Memory B cell (primary cell): ENCODE data around the gene HIVEP3.

ENCODE experiments used
- ATAC-seq: fragments of 150-1000 bp; cut with Tn5 transposase; 2 replicates; pipeline ENCODE4 v1.10.0; 2021; ENCODE audit warnings: low read depth, mild to moderate bottlenecking, moderate library complexity
- DNase-seq, 2 donors: peaks; one replicate each; pipeline ENCODE4 v3.0.0; 2022; ENCODE audit warnings: low spot score in 2 of 2
- H3K27ac Mint-ChIP-seq: one replicate; pipeline ENCODE4 v1.8.0; 2022; ENCODE audit warnings: mild to moderate bottlenecking, moderate library complexity, mixed read lengths
- H3K27me3 Mint-ChIP-seq: one replicate; pipeline ENCODE4 v1.8.0; 2022; ENCODE audit warnings: mixed read lengths
- H3K36me3 Mint-ChIP-seq: one replicate; pipeline ENCODE4 v1.8.0; 2022; ENCODE audit warnings: mild to moderate bottlenecking, mixed read lengths
- H3K4me1 Mint-ChIP-seq: one replicate; pipeline ENCODE4 v1.8.0; 2022; ENCODE audit warnings: mixed read lengths
- H3K4me3 Mint-ChIP-seq: one replicate; pipeline ENCODE4 v1.8.0; 2022; ENCODE audit warnings: mild to moderate bottlenecking, moderate library complexity, mixed read lengths
- H3K9me3 Mint-ChIP-seq: one replicate; pipeline ENCODE4 v1.8.0; 2022; ENCODE audit warnings: mixed read lengths

HIVEP3 gene

GRCh38 chr1:41641941-41642527, 276.7 kb downstream of the HIVEP3 start:
- H3K4me1 Mint-ChIP-seq, result peaks cover 42% of the 10 kb centered on the region
- no peak for DNase-seq
- H3K36me3 Mint-ChIP-seq, result peaks cover 3% of the 10 kb centered on the region
- H3K27me3 Mint-ChIP-seq, result no peaks in the 10 kb centered on the region
- no peak overlapping the region for H3K4me3 Mint-ChIP-seq
- ATAC-seq, result no peak
- no peaks in the 10 kb centered on the region for H3K9me3 Mint-ChIP-seq
- no peak overlapping the region for H3K27ac Mint-ChIP-seq

DNA sequence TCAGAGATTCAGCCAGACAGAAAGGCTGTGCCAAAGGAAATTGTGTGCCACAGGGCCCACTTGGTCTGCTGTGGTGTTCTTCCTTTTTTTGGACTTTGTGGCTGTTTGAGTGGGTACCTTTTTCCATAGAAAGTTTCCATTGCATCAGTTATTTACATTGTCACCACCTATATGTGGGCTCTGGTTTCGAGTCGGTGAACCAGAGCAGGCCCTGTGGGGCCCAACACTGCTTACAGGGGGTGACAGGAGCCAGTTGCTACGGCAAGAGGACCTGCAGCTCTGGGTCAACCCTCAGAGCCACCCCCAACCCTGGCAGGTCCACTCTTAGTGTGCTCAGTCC, 277.3 kb downstream of the HIVEP3 start:
- H3K4me1 Mint-ChIP-seq, result peaks cover 42% of the 10 kb centered on the region
- peaks cover 3% of the 10 kb centered on the region for H3K36me3 Mint-ChIP-seq
- H3K9me3 Mint-ChIP-seq, result no peaks in the 10 kb centered on the region
- no peak overlapping the region for H3K27ac Mint-ChIP-seq
- no peak overlapping the region for H3K4me3 Mint-ChIP-seq
- no peaks in the 10 kb centered on the region for H3K27me3 Mint-ChIP-seq
- ATAC-seq (no peak), DNase-seq (no peak)

- Mint-ChIP-seq H3K27ac (no peak overlapping the region), H3K27me3 (no peaks in the 10 kb centered on the region), H3K4me3 (no peak overlapping the region), H3K9me3 (no peaks in the 10 kb centered on the region), H3K36me3 (no peaks in the 10 kb centered on the region), H3K4me1 (peaks cover 40% of the 10 kb centered on the region)
- ATAC-seq, result no peak
- DNase-seq, result no peak
Measured at GRCh38 chr1:41640756-41641474, 277.8 kb downstream of the HIVEP3 start.

DNA sequence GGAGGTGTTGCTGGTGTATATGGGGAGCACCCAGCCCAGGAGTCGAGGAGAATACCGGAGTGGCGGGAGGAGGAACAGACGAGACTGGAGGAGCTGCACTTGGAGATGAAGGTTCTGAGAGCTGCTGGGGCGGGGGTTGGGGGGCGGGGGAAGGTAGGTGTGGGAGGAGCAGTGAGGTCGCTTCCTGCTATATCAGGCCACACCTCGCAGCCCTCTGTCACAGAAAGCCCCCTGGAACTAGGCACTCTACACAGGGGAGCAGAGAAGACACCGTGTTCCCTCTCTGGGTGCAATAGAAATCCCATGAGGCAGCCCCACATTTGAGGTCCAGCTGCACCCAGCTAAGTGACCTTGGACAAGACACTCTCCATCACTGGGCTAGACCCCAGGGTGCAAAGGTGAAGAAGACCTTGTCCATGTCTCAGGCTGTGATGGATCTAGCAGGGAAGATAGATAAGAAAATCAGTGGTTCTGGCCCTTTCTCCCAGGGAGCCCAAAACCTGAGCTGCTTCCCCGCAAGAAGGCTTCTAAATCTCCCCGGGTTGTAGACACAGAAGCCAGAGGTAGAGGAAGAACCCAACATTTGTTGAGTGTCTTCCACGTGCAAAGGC, 278.5 kb downstream of the HIVEP3 start:
- DNase-seq, result no peak
- peak; percentile 75 for ATAC-seq
- no peaks in the 10 kb centered on the region for H3K9me3 Mint-ChIP-seq
- peaks cover 36% of the 10 kb centered on the region for H3K4me1 Mint-ChIP-seq
- no peak overlapping the region for H3K27ac Mint-ChIP-seq
- H3K36me3 Mint-ChIP-seq, result no peaks in the 10 kb centered on the region
- peak overlapping the region; percentile 52 for H3K4me3 Mint-ChIP-seq
- H3K27me3 Mint-ChIP-seq, result no peaks in the 10 kb centered on the region

GRCh38 chr1:41639332-41639936, 279.3 kb downstream of the HIVEP3 start:
- H3K4me1 Mint-ChIP-seq, result peaks cover 33% of the 10 kb centered on the region
- H3K27me3 Mint-ChIP-seq, result no peaks in the 10 kb centered on the region
- H3K36me3 Mint-ChIP-seq, result no peaks in the 10 kb centered on the region
- H3K9me3 Mint-ChIP-seq, result no peaks in the 10 kb centered on the region
- H3K27ac Mint-ChIP-seq, result no peak overlapping the region
- H3K4me3 Mint-ChIP-seq, result no peak overlapping the region
- DNase-seq, result no peak
- ATAC-seq, result no peak

DNA sequence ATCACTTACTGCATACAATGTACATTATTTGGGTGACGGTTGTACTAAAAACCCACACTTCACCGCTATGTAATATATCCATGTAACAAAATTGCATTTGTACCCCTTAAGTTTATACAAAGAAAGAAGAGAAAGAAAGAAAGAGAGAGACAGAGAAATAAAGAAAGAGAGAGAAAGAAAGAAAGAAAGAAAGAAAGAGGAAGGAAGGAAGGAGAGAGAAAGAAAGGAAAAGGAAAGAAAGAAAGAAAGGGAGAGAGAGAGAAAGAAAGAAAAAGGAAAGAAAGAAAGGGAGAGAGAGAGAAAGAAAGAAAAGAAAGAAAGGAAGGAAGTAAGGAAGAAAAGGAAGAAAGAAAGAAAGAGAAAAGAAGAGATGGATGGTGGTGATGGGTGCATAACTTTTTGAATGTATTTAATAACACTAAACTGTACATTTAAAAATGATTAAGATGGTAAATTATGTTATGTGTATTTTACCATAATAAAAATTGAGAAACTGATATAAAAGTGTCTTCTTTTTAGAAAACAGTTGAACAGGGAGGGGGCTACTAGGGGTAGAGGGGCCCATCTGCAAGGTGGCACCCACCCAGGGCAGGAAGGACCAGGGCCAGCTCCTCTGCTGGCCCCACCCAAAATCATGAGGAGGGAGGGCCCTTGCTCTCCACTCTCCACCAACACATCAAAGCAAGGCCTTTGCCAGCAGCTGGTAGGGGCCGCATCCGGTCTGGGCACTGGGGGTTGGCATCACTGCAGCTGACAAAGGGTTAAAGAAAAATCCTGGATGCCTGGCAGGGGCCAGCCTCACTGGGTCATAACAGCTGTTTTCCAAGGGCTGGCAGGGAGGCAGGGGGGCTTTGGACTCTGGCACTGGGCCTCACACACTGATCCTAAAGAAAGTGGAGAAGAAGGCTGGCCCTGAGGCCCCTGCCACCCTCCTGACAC, 280.4 kb downstream of the HIVEP3 start:
- ATAC-seq (no peak), DNase-seq (no peak)
- H3K27ac Mint-ChIP-seq, result peak overlapping the region; percentile 77

GRCh38 chr1:41637367-41637766, 281.4 kb downstream of the HIVEP3 start:
- H3K36me3 Mint-ChIP-seq, result no peaks in the 10 kb centered on the region
- no peaks in the 10 kb centered on the region for H3K9me3 Mint-ChIP-seq
- peak overlapping the region; percentile 77 for H3K27ac Mint-ChIP-seq
- DNase-seq, result no peak
- no peaks in the 10 kb centered on the region for H3K27me3 Mint-ChIP-seq
- peak; percentile 60 for ATAC-seq
- no peak overlapping the region for H3K4me3 Mint-ChIP-seq
- peaks cover 36% of the 10 kb centered on the region for H3K4me1 Mint-ChIP-seq

More for the DNA sequence above, 280.4 kb downstream of the HIVEP3 start:
- Mint-ChIP-seq H3K36me3 (no peaks in the 10 kb centered on the region), H3K27me3 (no peaks in the 10 kb centered on the region), H3K4me1 (peaks cover 36% of the 10 kb centered on the region), H3K9me3 (no peaks in the 10 kb centered on the region), H3K4me3 (no peak overlapping the region)

- Mint-ChIP-seq H3K27me3 (no peaks in the 10 kb centered on the region), H3K9me3 (no peaks in the 10 kb centered on the region), H3K4me3 (no peak overlapping the region), H3K4me1 (peaks cover 46% of the 10 kb centered on the region), H3K27ac (peak overlapping the region; percentile 60), H3K36me3 (peaks cover 6% of the 10 kb centered on the region)
- ATAC-seq, result no peak
- no peak for DNase-seq
Measured at GRCh38 chr1:41633764-41634163, 285.0 kb downstream of the HIVEP3 start.

DNA sequence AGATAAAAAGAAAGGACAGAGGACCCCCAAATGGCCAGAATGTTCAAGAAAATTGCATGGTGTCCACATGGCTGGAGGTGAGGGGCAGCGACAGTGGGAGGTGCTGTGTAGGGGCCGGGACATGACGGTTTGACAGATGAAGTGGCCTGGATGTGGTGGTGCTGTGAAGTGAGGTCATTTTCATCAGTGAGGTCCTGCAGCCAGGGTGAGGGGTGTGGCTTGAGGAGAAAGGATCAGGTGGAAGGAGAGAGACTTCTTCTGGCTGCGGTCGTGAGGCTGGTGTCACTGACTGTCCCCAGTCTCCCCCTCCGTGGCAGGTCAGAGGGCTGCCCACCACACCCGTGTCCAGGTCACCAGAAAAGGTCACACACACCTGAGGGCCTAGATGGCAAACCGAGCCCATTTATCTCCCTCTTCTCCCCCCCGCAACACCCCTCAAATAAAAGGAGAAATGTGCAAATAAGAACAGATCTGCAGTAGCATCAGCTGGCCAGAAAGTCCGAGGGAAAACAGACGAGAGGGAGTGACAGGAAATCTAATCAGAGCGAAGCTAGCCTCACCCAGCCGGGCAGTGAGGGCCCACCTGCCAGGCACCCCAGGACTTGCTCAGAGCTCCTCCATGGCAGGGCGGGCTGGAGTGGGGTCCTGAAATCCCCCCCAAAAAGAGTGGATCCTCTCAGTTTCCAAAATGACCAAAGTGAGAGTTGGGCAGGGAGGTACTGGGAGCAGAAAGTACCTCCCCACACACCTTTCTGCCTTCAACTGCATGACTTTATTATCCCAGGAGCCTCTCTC, 285.7 kb downstream of the HIVEP3 start:
- ATAC-seq (no peak), DNase-seq (no peak)
- H3K4me3 Mint-ChIP-seq, result no peak overlapping the region
- no peaks in the 10 kb centered on the region for H3K27me3 Mint-ChIP-seq
- no peaks in the 10 kb centered on the region for H3K9me3 Mint-ChIP-seq
- H3K4me1 Mint-ChIP-seq, result peaks cover 45% of the 10 kb centered on the region
- H3K36me3 Mint-ChIP-seq, result peaks cover 6% of the 10 kb centered on the region
- peak overlapping the region; percentile 60 for H3K27ac Mint-ChIP-seq

GRCh38 chr1:41631971-41632370, 286.8 kb downstream of the HIVEP3 start:
- Mint-ChIP-seq H3K36me3 (peaks cover 8% of the 10 kb centered on the region), H3K27ac (no peak overlapping the region), H3K27me3 (no peaks in the 10 kb centered on the region), H3K4me1 (peaks cover 37% of the 10 kb centered on the region), H3K9me3 (no peaks in the 10 kb centered on the region), H3K4me3 (no peak overlapping the region)
- ATAC-seq (no peak), DNase-seq (no peak)

GRCh38 chr1:41631154-41631553, 287.6 kb downstream of the HIVEP3 start:
- Mint-ChIP-seq H3K27me3 (no peaks in the 10 kb centered on the region), H3K9me3 (no peaks in the 10 kb centered on the region), H3K36me3 (peaks cover 8% of the 10 kb centered on the region), H3K4me1 (peaks cover 35% of the 10 kb centered on the region), H3K27ac (no peak overlapping the region), H3K4me3 (no peak overlapping the region)
- ATAC-seq (no peak), DNase-seq (no peak)

DNA sequence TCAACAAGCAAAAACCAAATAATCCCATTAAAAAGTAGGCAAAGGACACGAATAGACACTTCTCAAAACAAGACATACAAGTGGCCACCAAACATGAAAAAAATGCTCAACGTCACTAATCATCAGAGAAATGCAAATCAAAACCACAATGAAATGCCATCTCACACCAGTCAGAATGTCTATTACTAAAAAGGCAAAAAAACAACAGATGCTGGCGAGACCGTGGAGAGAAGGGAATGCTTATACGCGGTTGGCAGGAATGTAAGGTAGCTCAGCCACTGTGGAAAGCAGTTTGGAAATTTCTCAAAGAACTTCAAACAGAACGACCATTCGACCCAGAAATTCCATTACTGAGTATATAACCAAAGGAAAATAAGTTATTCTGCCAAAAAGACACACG, 289.2 kb downstream of the HIVEP3 start:
- Mint-ChIP-seq H3K36me3 (peaks cover 8% of the 10 kb centered on the region), H3K4me1 (peaks cover 32% of the 10 kb centered on the region), H3K4me3 (no peak overlapping the region), H3K27me3 (no peaks in the 10 kb centered on the region), H3K27ac (no peak overlapping the region), H3K9me3 (no peaks in the 10 kb centered on the region)
- DNase-seq (no peak), ATAC-seq (no peak)

DNA sequence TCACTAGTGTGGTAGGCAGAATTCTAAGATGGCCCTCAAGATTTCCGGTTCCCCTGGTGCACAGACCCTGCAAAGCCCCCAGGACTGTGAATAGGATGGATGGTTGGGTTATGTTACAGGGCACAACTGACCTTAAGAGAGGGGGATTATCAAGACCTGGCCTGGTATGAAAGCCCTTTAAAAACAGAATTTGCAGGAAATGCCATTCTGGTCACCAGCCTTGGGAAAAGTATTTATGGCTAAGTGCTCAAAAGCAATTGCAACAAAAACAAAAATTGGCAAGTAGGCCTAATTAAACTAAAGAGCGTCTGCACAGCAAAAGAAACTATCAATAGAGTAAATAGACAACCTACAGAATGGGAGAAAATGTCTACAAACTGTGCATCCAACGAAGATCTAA, 289.6 kb downstream of the HIVEP3 start:
- ATAC-seq (no peak), DNase-seq (no peak)
- Mint-ChIP-seq H3K4me3 (no peak overlapping the region), H3K4me1 (peaks cover 30% of the 10 kb centered on the region), H3K27ac (no peak overlapping the region), H3K36me3 (peaks cover 8% of the 10 kb centered on the region), H3K9me3 (no peaks in the 10 kb centered on the region), H3K27me3 (no peaks in the 10 kb centered on the region)
